GM18858 (cell line): ENCODE measurements around the gene PPP1R1A.

Experiments used
- ATAC-seq: cut with Tn5 transposase; IDR thresholded peaks from one replicate; pipeline ENCODE4 v1.9.1; 2021; ENCODE audit not compliant: unreplicated experiment

Gene PPP1R1A, protein sequence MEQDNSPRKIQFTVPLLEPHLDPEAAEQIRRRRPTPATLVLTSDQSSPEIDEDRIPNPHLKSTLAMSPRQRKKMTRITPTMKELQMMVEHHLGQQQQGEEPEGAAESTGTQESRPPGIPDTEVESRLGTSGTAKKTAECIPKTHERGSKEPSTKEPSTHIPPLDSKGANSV

DNA sequence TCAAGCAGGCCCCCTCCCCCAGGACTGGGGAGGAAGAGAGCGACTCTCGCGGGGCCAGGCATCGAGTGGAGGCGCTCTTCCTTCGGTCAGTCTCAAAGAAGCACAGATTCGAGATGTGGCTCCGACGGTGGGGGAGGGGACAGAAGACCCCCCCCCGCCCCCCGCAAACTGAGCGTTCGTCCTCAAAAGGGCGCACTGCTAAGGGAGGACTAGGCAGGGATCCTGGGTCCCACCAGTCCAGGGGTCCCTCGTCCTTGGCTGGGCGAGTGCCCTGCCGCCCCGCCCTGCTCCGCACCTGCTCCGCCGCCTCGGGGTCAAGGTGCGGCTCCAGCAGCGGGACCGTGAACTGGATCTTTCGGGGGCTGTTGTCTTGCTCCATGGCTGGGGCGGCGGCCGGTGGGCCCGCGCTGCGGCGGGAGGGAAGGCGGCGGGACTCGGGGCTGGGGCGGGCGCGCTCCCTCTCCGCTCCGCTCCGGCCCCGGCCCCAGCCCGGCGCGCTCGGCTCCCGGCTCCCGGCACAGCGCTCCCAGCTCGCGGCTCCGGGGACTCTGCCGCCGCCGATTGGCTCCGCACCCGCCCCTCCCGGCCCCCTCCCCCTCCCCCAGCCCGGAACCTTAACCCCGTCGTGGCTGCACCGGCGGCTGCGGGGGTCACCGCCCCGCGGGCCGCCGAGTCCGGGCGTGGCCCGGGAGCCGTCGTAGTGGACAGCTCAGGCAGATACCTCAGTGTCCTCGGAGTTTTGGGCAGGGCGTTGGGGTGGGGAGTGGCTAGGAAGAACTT, at the start of gene PPP1R1A:
PPP1R1A (minus strand) TSS at position 550 of the 780 bp plus-strand sequence; CDS start at position 379, 171 bp downstream.
- ATAC-seq, result no peak

DNA sequence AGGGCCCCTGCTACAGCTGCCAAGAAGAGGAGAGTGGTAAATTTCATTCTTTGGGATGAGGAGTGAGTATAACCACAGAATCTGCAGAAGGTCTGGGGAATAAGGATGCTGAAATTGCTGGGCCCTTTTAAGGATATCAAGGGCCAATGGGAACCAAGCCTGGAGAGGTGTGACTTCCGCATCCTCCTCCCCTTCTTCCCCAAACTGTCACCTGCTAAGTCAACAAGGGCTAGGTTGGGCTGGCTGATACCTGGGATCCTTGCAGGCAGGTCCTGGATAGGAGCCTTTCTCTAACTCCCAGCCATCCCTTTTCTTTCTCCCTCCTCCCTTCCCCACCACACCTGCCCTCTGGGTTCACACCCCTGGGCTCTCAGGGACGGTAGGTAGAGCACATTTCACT, 46.3 kb upstream of the PPP1R1A start, which contains the start of gene LACRT:
LACRT (minus strand) TSS at position 101 of the 400 bp plus-strand sequence; CDS start at position 47, 54 bp downstream.
- ATAC-seq, result no peak

DNA sequence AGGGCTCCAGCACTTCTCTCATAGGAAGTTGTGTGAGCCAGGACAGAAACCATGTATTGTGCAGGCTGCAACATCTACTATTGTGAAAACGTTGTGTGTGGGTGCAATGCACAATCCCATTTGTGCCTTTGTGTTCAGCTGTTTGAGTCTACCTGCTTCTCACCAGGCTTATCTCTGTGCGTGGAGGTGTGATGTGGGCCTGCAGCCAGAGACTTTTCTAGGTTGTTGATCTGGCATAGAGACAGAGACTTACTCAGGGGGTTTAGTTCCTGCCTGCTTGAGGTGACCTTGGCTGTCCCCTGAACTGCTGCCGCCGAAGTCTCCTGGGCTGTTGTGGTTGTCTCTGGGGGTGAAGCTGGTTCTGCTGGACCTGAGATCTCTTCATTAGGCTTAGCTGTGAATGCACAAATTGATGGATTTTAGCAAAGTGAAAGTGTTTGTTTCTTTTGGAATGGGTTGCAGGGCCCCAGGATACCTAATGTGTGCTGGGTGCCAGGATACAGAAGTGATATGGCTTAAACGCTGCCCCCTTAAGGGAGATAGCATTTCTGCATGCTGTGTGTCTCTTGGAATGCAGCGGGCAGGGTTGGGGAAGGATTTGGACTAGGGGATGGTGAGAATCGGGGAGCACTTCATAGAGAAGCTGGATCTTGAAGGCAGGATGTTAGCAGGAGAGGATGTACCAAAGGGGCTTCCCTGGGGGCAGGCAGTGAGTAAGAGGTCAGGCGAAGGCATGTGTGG, 43.7 kb upstream of the PPP1R1A start:
- ATAC-seq, result no peak

DNA sequence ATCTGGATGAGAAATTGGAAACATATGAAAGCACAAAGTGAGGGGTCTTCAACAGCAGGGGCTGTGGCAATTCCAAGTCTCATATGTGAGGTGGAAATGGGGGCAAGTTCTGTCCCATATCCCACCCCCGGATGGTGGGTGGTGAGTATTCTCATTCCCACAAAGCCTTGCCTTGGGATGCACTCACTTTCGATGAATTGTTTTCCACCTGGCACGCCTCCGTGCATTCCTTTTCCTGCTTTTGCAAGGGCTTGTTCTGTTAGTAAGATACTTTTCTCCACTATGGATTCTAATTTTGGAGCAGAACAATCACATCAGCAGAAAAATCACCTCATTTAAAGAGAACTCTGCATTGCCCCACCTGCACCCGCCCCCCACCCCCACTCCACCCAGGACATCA, 43.1 kb upstream of the PPP1R1A start:
- ATAC-seq, result no peak

- ATAC-seq, result no peak
Measured at GRCh38 chr12:54629925-54630324, 41.5 kb upstream of the PPP1R1A start.

DNA sequence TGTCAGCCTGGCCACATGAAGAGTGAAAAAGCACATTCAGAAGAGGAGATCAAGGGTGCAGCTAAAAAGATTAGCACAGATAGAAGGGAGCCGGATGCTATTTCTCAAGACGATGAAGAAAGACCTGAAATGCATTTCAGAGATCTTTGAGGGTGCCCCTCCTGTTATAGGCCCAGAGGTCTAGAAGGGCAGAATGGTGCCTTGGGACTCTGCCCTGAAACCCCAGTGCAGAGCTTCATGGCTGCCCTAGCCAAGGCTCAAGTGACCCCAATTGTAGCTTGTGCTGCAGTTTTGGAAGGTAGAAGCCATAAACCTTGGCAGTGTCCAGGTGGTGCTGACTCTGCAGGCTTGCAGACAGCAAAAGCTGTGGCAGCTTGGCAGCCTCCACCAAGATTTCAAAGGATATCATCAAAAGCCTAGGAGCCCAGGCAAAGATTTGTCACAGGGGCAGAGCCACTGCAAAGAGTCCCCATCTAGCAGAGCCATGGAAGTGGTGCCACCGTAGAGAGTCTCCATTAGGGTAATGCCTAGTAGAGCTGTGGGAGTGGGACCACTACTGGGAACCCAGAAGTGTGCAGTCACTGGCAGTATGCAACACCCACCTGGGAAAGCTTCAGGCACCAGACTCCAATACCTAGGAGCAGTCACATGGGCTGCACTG, 39.9 kb upstream of the PPP1R1A start:
- no peak for ATAC-seq

GRCh38 chr12:54627304-54627703, 38.8 kb upstream of the PPP1R1A start:
- no peak for ATAC-seq

- ATAC-seq, result no peak
Measured at GRCh38 chr12:54625598-54625997, 37.1 kb upstream of the PPP1R1A start.

DNA sequence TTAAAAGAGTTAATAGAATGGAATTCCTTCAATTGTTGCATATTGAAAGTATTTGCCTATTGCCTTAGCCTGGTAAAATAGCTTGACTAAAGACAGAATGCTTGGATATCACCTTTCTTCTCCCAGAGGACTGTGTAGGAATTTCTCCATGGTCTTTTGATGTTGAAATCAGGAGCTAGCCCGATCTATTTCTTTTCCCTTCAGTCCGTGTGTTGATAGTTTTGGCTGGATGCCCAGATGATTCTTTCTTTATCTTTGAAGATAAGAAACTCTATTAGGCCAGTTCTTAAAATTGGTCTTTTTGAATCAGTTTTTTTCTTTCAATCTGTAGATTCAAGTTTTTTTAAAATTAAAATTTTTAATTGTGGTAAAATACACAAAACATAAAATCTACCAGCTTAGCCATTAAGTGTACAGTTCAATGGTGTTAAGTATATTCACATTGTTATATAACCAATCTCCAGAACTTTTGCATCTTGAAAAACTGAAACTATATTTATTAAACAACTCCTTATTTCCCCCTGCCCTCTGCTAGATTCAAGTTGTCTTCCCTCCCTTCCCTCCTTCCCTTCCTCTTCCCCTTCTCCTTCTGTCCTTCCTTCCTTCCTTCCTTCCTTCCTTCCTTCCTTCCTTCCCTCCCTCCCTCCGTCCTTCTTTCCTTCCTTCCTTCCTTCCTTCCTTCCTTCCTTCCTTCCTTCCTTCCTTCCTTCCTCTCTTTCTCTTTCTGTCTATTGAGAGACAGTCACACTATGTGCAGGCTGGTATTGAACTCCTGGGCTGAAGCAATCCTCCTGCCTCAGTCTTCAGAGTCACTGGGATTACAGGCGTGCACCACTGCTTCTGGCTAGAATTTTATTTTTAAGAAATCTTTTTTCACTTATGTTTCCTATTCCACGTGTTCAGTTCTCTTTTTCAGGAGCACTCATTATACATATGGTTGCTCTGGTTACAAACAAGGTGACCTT, 36.1 kb upstream of the PPP1R1A start:
- no peak for ATAC-seq

- no peak for ATAC-seq
Measured at GRCh38 chr12:54622463-54623183, 34.2 kb upstream of the PPP1R1A start.

- ATAC-seq, result no peak
Measured at GRCh38 chr12:54616933-54617680, 28.6 kb upstream of the PPP1R1A start.

DNA sequence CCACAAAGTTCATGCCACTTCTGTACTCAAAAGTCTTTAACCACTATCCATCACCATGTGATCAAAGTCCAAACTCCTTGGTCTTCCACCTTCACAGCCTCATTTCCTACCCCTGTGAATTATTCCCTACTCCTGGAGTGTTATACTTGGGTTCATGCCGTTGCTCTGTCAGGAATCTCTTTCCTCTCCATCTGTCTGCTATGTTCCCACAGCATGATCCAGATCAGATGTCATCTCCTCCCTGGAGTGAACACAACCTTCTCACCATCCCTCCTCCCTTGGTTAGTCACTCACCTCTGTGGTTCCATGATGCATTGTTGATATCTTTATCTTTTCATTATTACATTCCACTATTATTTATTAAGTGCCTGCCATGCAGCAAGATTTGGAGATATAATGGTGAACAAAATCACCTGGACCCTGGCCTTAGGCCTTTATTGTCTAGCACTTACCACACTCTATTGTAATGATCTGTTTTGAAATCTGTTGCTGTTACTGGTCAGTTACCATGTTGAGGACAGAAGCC, 23.8 kb upstream of the PPP1R1A start:
- ATAC-seq, result no peak

DNA sequence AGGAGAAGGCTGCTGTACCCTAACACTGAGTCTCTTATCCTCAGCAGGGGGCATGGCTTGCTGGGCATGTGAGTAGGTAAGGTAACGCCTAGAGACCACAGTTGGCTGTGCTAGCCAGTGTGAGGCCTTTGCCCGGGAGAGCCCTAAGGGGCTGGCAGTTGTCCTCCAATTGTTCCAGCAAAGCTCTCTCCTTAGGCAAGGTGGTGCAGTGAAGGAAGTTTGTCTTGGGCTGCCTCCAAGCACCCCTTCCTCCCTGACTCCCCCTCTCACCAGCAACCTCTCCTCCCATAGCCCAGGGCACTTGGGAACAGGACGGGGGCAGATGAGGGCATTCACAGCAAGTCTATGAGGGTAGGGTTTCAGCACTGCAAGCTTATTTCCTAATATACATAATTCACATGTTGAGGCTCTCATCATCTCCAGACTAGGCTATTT, 23.3 kb upstream of the PPP1R1A start:
- ATAC-seq, result no peak

- ATAC-seq, result no peak
Measured at GRCh38 chr12:54608769-54609168, 20.3 kb upstream of the PPP1R1A start.

GRCh38 chr12:54608156-54608555, 19.7 kb upstream of the PPP1R1A start:
- no peak for ATAC-seq

DNA sequence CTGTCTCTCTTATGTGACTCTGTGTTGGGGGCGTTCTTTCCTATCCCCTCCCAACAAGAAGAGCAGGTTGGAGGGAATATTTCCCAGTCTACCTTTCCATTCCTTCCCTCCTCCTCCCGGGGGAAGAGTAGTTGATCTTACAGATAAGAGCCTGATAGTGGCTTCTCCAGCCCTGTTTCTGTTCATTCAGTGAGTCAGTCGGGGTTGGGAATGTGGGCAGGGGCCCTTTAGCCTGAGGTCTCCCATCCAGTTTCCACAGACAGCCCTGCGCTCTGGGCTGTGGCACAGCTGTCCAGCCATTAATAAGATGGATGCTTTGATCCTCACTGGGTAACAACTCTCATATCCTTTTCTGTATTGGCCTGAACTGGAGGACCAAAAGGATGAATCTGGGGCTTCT, 18.1 kb upstream of the PPP1R1A start:
- no peak for ATAC-seq

DNA sequence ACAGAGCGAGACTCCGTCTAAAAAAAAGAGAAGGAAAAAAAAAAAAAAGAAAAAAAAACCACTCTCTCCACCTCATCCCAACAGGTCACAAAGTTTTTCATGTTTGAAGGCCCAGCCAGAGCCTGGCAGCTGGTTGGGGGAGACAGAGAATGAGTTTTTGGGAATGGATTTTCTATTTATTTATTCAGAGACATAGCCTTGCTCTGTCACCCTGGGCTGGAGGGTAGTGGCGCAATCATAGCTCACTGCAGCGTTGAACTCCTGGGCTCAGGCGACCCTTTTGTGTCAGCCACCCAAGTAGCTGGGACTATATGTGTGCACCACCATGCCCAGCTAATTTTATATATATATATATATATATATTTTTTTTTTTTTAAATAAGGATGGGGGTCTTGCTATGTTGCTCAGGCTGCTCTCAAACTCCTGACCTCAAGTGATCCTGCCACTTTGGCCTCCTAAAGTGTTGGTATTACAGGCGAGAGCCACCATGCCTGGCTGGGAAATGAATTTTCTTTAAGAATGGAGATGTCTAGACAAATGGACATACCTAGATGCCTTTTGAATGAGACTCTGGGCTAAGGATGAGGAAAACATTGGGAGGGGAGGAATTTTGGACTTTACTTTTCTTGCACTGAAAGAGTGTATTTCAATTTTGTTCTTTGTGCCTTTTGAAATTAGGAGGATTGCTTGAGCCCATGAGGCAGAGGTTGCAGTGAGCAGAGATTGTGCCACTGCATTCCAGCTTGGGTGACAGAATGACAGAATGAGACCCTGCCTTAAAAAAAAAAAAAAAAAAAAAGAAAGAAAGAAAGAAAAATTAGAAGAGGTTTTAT, 16.9 kb upstream of the PPP1R1A start:
- ATAC-seq, result no peak

DNA sequence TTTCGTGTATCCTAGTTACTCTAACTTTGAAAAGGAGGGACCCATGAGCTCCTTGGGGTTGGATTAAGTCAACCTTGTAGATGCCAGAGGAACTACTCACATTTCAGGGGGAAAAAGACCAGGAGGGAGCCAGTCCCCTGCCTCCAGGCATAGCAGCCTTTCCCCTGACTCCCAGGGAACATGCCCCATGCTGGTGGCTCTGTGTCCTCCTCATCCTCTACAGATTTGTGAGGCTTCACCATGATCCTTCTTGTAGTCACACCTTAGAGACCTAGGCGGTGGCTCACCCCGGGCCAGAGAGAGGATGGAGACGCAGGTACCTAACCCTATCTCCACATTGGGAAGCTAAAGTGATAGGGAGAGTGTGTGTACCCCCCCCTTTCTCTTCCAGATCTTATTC, 16.0 kb upstream of the PPP1R1A start:
- ATAC-seq, result no peak
